Glutamatergic neuron (in vitro differentiated cells): ENCODE results near the gene HNRNPUL1. TPM values are rescaled to one million over a fixed set of nuclear protein-coding genes. Genes with fewer than 3 reads are reported as not detected.

Source experiments
- DNase-seq: peaks from one replicate; pipeline ENCODE4 v3.0.0; 2022
- H3K27ac Mint-ChIP-seq: one replicate; pipeline ENCODE4 v1.8.0; 2020; ENCODE audit warnings: mild to moderate bottlenecking, mixed read lengths, inconsistent platforms; ENCODE audit not compliant: unreplicated experiment
- H3K27me3 Mint-ChIP-seq: one replicate; pipeline ENCODE4 v1.8.0; 2020; ENCODE audit warnings: mild to moderate bottlenecking, moderate library complexity, mixed read lengths, inconsistent platforms; ENCODE audit not compliant: unreplicated experiment
- H3K36me3 Mint-ChIP-seq: one replicate; pipeline ENCODE4 v1.8.0; 2020; ENCODE audit warnings: mild to moderate bottlenecking, mixed read lengths, inconsistent platforms; ENCODE audit not compliant: unreplicated experiment
- H3K4me1 Mint-ChIP-seq: one replicate; pipeline ENCODE4 v1.8.0; 2020; ENCODE audit warnings: mild to moderate bottlenecking, low read depth, mixed read lengths, inconsistent platforms; ENCODE audit not compliant: unreplicated experiment
- H3K4me3 Mint-ChIP-seq: one replicate; pipeline ENCODE4 v1.8.0; 2020; ENCODE audit warnings: mild to moderate bottlenecking, mixed read lengths, inconsistent platforms; ENCODE audit not compliant: unreplicated experiment
- H3K9me3 Mint-ChIP-seq: one replicate; pipeline ENCODE4 v1.8.0; 2020; ENCODE audit warnings: mild to moderate bottlenecking, moderate library complexity, mixed read lengths, inconsistent platforms; ENCODE audit not compliant: unreplicated experiment
- CTCF ChIP-seq: fragments of 200-600 bp; sonication (generic); IDR thresholded peaks from one replicate; pipeline ENCODE4 v1.5.0; 2021; ENCODE audit not compliant: partially characterized antibody, unreplicated experiment
- total RNA-seq: library from RNA; stranded (reverse); fragmentation: NEBNext Ultra II Directional; extraction: Animal tissue kit (Norgen Biotek cat#: 25700); gene quantifications from one replicate; pipeline ENCODE4 v1.2.1, GENCODE V29; 2021; ENCODE audit not compliant: unreplicated experiment

Gene HNRNPUL1
- total RNA-seq, 1 donor from 2014 or later: 201 TPM

GRCh38 chr19:41316306-41316920, 52.2 kb downstream of the HNRNPUL1 start:
- Mint-ChIP-seq H3K36me3 (peaks cover 19% of the 10 kb centered on the region), H3K27me3 (peaks cover 3% of the 10 kb centered on the region), H3K9me3 (peaks cover 6% of the 10 kb centered on the region), H3K27ac (no peak overlapping the region), H3K4me3 (no peak overlapping the region), H3K4me1 (peaks cover 6% of the 10 kb centered on the region)
- DNase-seq: no peak
- no peak for TF ChIP-seq CTCF

- DNase-seq: no peak
- Mint-ChIP-seq H3K9me3 (peaks cover 3% of the 10 kb centered on the region), H3K4me1 (peaks cover 22% of the 10 kb centered on the region), H3K4me3 (no peak overlapping the region), H3K36me3 (peaks cover 13% of the 10 kb centered on the region), H3K27me3 (peaks cover 8% of the 10 kb centered on the region), H3K27ac (no peak overlapping the region)
- no peak for TF ChIP-seq CTCF
Observed at GRCh38 chr19:41318696-41319499, 54.7 kb downstream of the HNRNPUL1 start.

GRCh38 chr19:41319500-41320184, 55.5 kb downstream of the HNRNPUL1 start:
- Mint-ChIP-seq H3K36me3 (peaks cover 13% of the 10 kb centered on the region), H3K27me3 (peaks cover 8% of the 10 kb centered on the region)
- no peak for DNase-seq

GRCh38 chr19:41320185-41320518, 56.0 kb downstream of the HNRNPUL1 start:
- DNase-seq: no peak
- no peak for TF ChIP-seq CTCF
- peaks cover 11% of the 10 kb centered on the region for H3K27me3 Mint-ChIP-seq
- H3K4me3 Mint-ChIP-seq: no peak overlapping the region
- peaks cover 32% of the 10 kb centered on the region for H3K4me1 Mint-ChIP-seq
- H3K36me3 Mint-ChIP-seq: peaks cover 13% of the 10 kb centered on the region
- peaks cover 10% of the 10 kb centered on the region for H3K9me3 Mint-ChIP-seq
- H3K27ac Mint-ChIP-seq: no peak overlapping the region

More at GRCh38 chr19:41319500-41320184, 55.5 kb downstream of the HNRNPUL1 start:
- Mint-ChIP-seq H3K4me3 (no peak overlapping the region), H3K4me1 (peaks cover 29% of the 10 kb centered on the region), H3K27ac (peak overlapping the region; percentile 28), H3K9me3 (peaks cover 7% of the 10 kb centered on the region)
- no peak for TF ChIP-seq CTCF
